Measurements from ENCODE around the gene FBXO4.
"Not testable (repeated sequence)": the region's sequence is repeated elsewhere in the genome, so short reads cannot be mapped to it uniquely, and the experiment has no call there.

FBXO4 gene

DNA sequence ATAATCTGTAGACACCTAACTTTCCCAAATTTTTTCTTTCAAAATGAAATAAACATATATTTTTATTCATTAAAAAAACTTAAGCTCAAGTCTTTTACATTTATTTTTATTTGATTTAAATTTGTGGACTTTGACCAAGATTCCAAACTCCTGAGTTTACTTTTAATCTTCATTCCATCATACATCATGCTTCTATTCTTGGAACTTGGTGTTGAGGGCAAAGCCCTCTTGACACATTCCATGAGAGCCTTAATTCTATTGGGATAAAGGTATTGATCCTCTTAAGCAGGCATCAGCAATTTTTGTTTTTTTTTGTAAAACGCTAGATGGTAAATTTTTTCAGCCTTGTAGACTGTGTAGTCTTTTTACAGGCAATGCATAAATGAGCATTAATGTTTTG, 53.6 kb downstream of the FBXO4 start:
- Histone ChIP-seq H3K27ac (ENCODE audit: low read depth, low read length) (no peak overlapping the region), H3K23ac (ENCODE audit: low read length) (no peak overlapping the region), H3K4me3 (ENCODE audit: low read depth, low read length) (no peak overlapping the region), H3K18ac (ENCODE audit: low read length) (no peak overlapping the region), H2AFZ (ENCODE audit: insufficient read depth, low read length, poor library complexity) (no peak overlapping the region), H2BK120ac (ENCODE audit: insufficient read depth, low read length, poor library complexity) (no peak overlapping the region), H4K91ac (ENCODE audit: low read depth, low read length) (no peak overlapping the region), H3K14ac (ENCODE audit: low read length) (no peak overlapping the region), H3K4me2 (ENCODE audit: low read length) (no peak overlapping the region), H2AK5ac (ENCODE audit: low read length) (no peak overlapping the region), H2BK5ac (ENCODE audit: low read depth, low read length, poor library complexity) (no peak overlapping the region), H3K79me1 (ENCODE audit: low read length) (no peaks in the 10 kb centered on the region), H2BK12ac (ENCODE audit: low read length) (no peak overlapping the region), H3K9me3 (ENCODE audit: insufficient read depth, low read depth, low read length) (no peaks in the 10 kb centered on the region), H4K12ac (ENCODE audit: low read depth, low read length) (no peak overlapping the region), H3K79me2 (ENCODE audit: control insufficient read depth, insufficient read depth, low read length, poor library complexity) (no peaks in the 10 kb centered on the region), H3K4me1 (ENCODE audit: control insufficient read depth in 1 of 2, insufficient read depth in 2 of 2, low read length in 2 of 2) (no peaks in the 10 kb centered on the region), H3K36me3 (ENCODE audit: control insufficient read depth in 1 of 2, insufficient read depth in 2 of 2, low read length in 2 of 2) (no peaks in the 10 kb centered on the region), H3K9ac (ENCODE audit: low read length) (no peak overlapping the region), H4K8ac (ENCODE audit: low read depth, low read length) (no peak overlapping the region), H3K27me3 (ENCODE audit: insufficient read depth, low read length) (no peaks in the 10 kb centered on the region), H3K4ac (ENCODE audit: low read depth, low read length) (no peak overlapping the region)
- peak in 1 of 2 donors; percentile 26 for DNase-seq
- WGBS (ENCODE audit: extremely low coverage, insufficient coverage, insufficient read length) = no CpG with 5 or more reads among the region's 1 CpG

DNA sequence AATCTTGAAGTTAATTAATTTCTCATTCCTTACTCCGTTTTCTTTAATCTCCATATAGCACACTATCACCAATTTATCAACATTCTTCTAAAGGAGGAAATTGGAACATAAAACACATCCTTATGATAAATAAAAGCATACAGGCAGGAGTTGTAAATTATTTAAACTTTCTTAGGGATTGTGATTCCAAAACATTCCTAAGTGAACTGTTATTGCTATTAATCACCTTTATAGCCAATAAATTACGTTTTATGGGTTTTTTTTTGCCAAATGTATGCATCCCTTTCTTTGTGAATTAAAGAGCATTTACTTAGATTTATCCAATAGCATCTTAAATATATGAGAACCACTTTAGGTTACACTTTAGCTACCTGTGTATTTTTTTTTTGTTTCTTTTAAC, 55.3 kb downstream of the FBXO4 start:
- H3K79me1 ChIP-seq (ENCODE audit: low read length) = no peaks in the 10 kb centered on the region
- no peak overlapping the region for H2AFZ ChIP-seq (ENCODE audit: insufficient read depth, low read length, poor library complexity)
- H3K27me3 ChIP-seq (ENCODE audit: insufficient read depth, low read length) = no peaks in the 10 kb centered on the region
- no peaks in the 10 kb centered on the region for H3K79me2 ChIP-seq (ENCODE audit: control insufficient read depth, insufficient read depth, low read length, poor library complexity)
- H3K4ac ChIP-seq (ENCODE audit: low read depth, low read length) = no peak overlapping the region
- H3K14ac ChIP-seq (ENCODE audit: low read length) = no peak overlapping the region
- H3K9me3 ChIP-seq (ENCODE audit: insufficient read depth, low read depth, low read length) = no peaks in the 10 kb centered on the region
- H3K4me2 ChIP-seq (ENCODE audit: low read length) = no peak overlapping the region
- WGBS (ENCODE audit: extremely low coverage, insufficient coverage, insufficient read length) = 100% methylated on average over 1 of the region's 2 CpGs
- H3K18ac ChIP-seq (ENCODE audit: low read length) = no peak overlapping the region
- H3K4me3 ChIP-seq (ENCODE audit: low read depth, low read length) = no peak overlapping the region
- no peak overlapping the region for H4K8ac ChIP-seq (ENCODE audit: low read depth, low read length)
- H3K4me1 ChIP-seq (ENCODE audit: control insufficient read depth in 1 of 2, insufficient read depth in 2 of 2, low read length in 2 of 2) = no peaks in the 10 kb centered on the region
- no peak overlapping the region for H4K12ac ChIP-seq (ENCODE audit: low read depth, low read length)
- H2AK5ac ChIP-seq (ENCODE audit: low read length) = no peak overlapping the region
- no peak overlapping the region for H2BK12ac ChIP-seq (ENCODE audit: low read length)
- no peak overlapping the region for H4K91ac ChIP-seq (ENCODE audit: low read depth, low read length)
- no peak overlapping the region for H2BK5ac ChIP-seq (ENCODE audit: low read depth, low read length, poor library complexity)
- no peak overlapping the region for H3K23ac ChIP-seq (ENCODE audit: low read length)
- no peak overlapping the region for H2BK120ac ChIP-seq (ENCODE audit: insufficient read depth, low read length, poor library complexity)
- no peak for DNase-seq
- no peak overlapping the region for H3K27ac ChIP-seq (ENCODE audit: low read depth, low read length)
- no peaks in the 10 kb centered on the region for H3K36me3 ChIP-seq (ENCODE audit: control insufficient read depth in 1 of 2, insufficient read depth in 2 of 2, low read length in 2 of 2)
- no peak overlapping the region for H3K9ac ChIP-seq (ENCODE audit: low read length)

DNA sequence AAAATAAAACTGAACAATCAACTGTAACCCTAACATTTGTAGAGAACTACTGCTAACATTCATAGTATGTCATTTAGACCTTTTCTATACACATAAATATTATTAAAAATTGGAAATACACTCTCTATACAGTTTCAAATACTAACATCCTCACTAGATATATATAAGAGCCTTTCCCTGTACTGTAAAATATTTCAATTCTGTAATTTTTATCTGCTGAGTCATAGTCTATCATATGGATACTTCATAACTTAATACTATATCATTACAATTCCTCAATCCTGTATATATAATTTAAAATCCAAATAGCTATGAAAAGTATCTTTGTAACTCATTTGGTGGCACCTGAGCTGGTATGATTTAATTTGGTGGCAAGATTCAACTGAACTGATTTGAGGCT, 55.8 kb downstream of the FBXO4 start:
- H3K9me3 ChIP-seq (ENCODE audit: insufficient read depth, low read depth, low read length) = no peaks in the 10 kb centered on the region
- H2AFZ ChIP-seq (ENCODE audit: insufficient read depth, low read length, poor library complexity) = no peak overlapping the region
- H3K18ac ChIP-seq (ENCODE audit: low read length) = no peak overlapping the region
- H3K4ac ChIP-seq (ENCODE audit: low read depth, low read length) = no peak overlapping the region
- H3K23ac ChIP-seq (ENCODE audit: low read length) = no peak overlapping the region
- no peaks in the 10 kb centered on the region for H3K79me1 ChIP-seq (ENCODE audit: low read length)
- no peak overlapping the region for H4K91ac ChIP-seq (ENCODE audit: low read depth, low read length)
- H3K14ac ChIP-seq (ENCODE audit: low read length) = no peak overlapping the region
- DNase-seq = no peak
- H3K4me3 ChIP-seq (ENCODE audit: low read depth, low read length) = no peak overlapping the region
- no peak overlapping the region for H3K4me2 ChIP-seq (ENCODE audit: low read length)
- no peak overlapping the region for H3K9ac ChIP-seq (ENCODE audit: low read length)
- H3K27me3 ChIP-seq (ENCODE audit: insufficient read depth, low read length) = no peaks in the 10 kb centered on the region
- H4K8ac ChIP-seq (ENCODE audit: low read depth, low read length) = no peak overlapping the region
- no peak overlapping the region for H2BK12ac ChIP-seq (ENCODE audit: low read length)
- H3K4me1 ChIP-seq (ENCODE audit: control insufficient read depth in 1 of 2, insufficient read depth in 2 of 2, low read length in 2 of 2) = no peaks in the 10 kb centered on the region
- no peak overlapping the region for H2BK120ac ChIP-seq (ENCODE audit: insufficient read depth, low read length, poor library complexity)
- H3K27ac ChIP-seq (ENCODE audit: low read depth, low read length) = no peak overlapping the region
- no peaks in the 10 kb centered on the region for H3K79me2 ChIP-seq (ENCODE audit: control insufficient read depth, insufficient read depth, low read length, poor library complexity)
- no peak overlapping the region for H2BK5ac ChIP-seq (ENCODE audit: low read depth, low read length, poor library complexity)
- H2AK5ac ChIP-seq (ENCODE audit: low read length) = no peak overlapping the region
- H3K36me3 ChIP-seq (ENCODE audit: control insufficient read depth in 1 of 2, insufficient read depth in 2 of 2, low read length in 2 of 2) = no peaks in the 10 kb centered on the region
- no peak overlapping the region for H4K12ac ChIP-seq (ENCODE audit: low read depth, low read length)

DNA sequence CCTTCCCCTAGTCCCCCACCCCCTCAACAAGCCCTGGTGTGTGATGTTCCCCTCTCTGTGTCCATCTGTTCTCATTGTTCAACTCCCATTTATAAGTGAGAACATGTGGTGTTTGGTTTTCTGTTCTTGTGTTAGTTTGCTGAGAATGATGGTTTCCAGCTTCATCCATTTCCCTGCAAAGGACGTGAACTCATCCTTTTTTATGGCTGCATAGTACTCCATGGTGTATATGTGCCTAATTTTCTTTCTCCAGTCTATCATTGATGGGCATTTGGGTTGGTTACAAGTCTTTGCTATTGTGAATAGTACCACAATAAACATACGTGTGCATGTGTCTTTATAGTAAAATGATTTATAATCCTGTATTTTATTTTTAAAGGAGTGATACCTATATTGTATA, 57.8 kb downstream of the FBXO4 start:
- H3K79me1 ChIP-seq (ENCODE audit: low read length); H4K8ac ChIP-seq (ENCODE audit: low read depth, low read length); H3K4me3 ChIP-seq (ENCODE audit: low read depth, low read length); H2AK5ac ChIP-seq (ENCODE audit: low read length); H3K4me1 ChIP-seq (ENCODE audit: control insufficient read depth in 1 of 2, insufficient read depth in 2 of 2, low read length in 2 of 2); H3K14ac ChIP-seq (ENCODE audit: low read length); H3K4me2 ChIP-seq (ENCODE audit: low read length); H3K18ac ChIP-seq (ENCODE audit: low read length); H3K4ac ChIP-seq (ENCODE audit: low read depth, low read length); H2AFZ ChIP-seq (ENCODE audit: insufficient read depth, low read length, poor library complexity); H3K27me3 ChIP-seq (ENCODE audit: insufficient read depth, low read length); H4K12ac ChIP-seq (ENCODE audit: low read depth, low read length); H3K23ac ChIP-seq (ENCODE audit: low read length); H3K36me3 ChIP-seq (ENCODE audit: control insufficient read depth in 1 of 2, insufficient read depth in 2 of 2, low read length in 2 of 2); H2BK120ac ChIP-seq (ENCODE audit: insufficient read depth, low read length, poor library complexity); DNase-seq; H2BK5ac ChIP-seq (ENCODE audit: low read depth, low read length, poor library complexity); H3K9me3 ChIP-seq (ENCODE audit: insufficient read depth, low read depth, low read length); H3K79me2 ChIP-seq (ENCODE audit: control insufficient read depth, insufficient read depth, low read length, poor library complexity); H3K27ac ChIP-seq (ENCODE audit: low read depth, low read length); H3K9ac ChIP-seq (ENCODE audit: low read length); H2BK12ac ChIP-seq (ENCODE audit: low read length); H4K91ac ChIP-seq (ENCODE audit: low read depth, low read length): not testable (repeated sequence)
- no CpG with 5 or more reads among the region's 2 CpGs for WGBS (ENCODE audit: extremely low coverage, insufficient coverage, insufficient read length)

DNA sequence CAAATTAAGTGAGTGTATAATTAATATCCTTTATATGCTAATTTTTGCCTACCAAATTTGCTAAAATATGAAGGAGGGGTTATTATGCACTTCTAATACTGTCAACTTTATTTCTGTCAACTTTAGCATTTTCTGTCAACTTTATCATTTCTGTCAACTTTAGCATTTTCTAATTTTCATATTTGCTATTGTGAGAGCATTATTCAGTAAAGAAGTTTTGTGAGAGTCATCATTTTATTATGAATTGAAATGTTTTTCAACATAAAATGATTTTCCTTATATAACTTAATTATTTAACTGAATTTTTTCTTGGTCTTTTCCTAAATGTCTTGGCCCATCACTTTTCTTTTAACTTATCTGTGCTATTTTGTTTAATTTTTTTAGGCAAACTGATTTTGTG, 58.2 kb downstream of the FBXO4 start:
- H2AFZ ChIP-seq (ENCODE audit: insufficient read depth, low read length, poor library complexity) = no peak overlapping the region
- no peak overlapping the region for H3K14ac ChIP-seq (ENCODE audit: low read length)
- H3K27me3 ChIP-seq (ENCODE audit: insufficient read depth, low read length) = no peaks in the 10 kb centered on the region
- no peak overlapping the region for H3K9ac ChIP-seq (ENCODE audit: low read length)
- H3K23ac ChIP-seq (ENCODE audit: low read length) = no peak overlapping the region
- no peaks in the 10 kb centered on the region for H3K79me2 ChIP-seq (ENCODE audit: control insufficient read depth, insufficient read depth, low read length, poor library complexity)
- no peak overlapping the region for H4K91ac ChIP-seq (ENCODE audit: low read depth, low read length)
- H2BK12ac ChIP-seq (ENCODE audit: low read length) = no peak overlapping the region
- no peaks in the 10 kb centered on the region for H3K9me3 ChIP-seq (ENCODE audit: insufficient read depth, low read depth, low read length)
- no peak overlapping the region for H3K18ac ChIP-seq (ENCODE audit: low read length)
- no peak overlapping the region for H2BK120ac ChIP-seq (ENCODE audit: insufficient read depth, low read length, poor library complexity)
- H3K4me1 ChIP-seq (ENCODE audit: control insufficient read depth in 1 of 2, insufficient read depth in 2 of 2, low read length in 2 of 2) = no peaks in the 10 kb centered on the region
- no peak overlapping the region for H2AK5ac ChIP-seq (ENCODE audit: low read length)
- H3K4me3 ChIP-seq (ENCODE audit: low read depth, low read length) = no peak overlapping the region
- no peak overlapping the region for H3K4ac ChIP-seq (ENCODE audit: low read depth, low read length)
- no peak overlapping the region for H3K27ac ChIP-seq (ENCODE audit: low read depth, low read length)
- no peaks in the 10 kb centered on the region for H3K36me3 ChIP-seq (ENCODE audit: control insufficient read depth in 1 of 2, insufficient read depth in 2 of 2, low read length in 2 of 2)
- no peak for DNase-seq
- no peak overlapping the region for H4K12ac ChIP-seq (ENCODE audit: low read depth, low read length)
- no peak overlapping the region for H3K4me2 ChIP-seq (ENCODE audit: low read length)
- no peak overlapping the region for H4K8ac ChIP-seq (ENCODE audit: low read depth, low read length)
- H2BK5ac ChIP-seq (ENCODE audit: low read depth, low read length, poor library complexity) = no peak overlapping the region
- H3K79me1 ChIP-seq (ENCODE audit: low read length) = no peaks in the 10 kb centered on the region

Measured in trophoblast cell (in vitro differentiated cells and primary cell).